Gastroesophageal sphincter (tissue), 3 donors: ENCODE data around the gene PGAM1.

Experiments used
- POLR2A ChIP-seq, 2 donors: fragments of 450-650 bp; IDR thresholded peaks; one replicate each; pipeline ENCODE4 v1.6.1; 2017; ENCODE audit warnings: antibody characterized with exemption in 2 of 2, mild to moderate bottlenecking in 2 of 2, moderate library complexity in 1 of 2
- POLR2AphosphoS5 ChIP-seq: sonication (generic); formaldehyde crosslinking; IDR thresholded peaks from one replicate; pipeline ENCODE4 v1.6.1; 2017; ENCODE audit warnings: antibody characterized with exemption
- TF ChIP-seq, protein P1 (sequence below), 4 experiments: fragments of 200-600 bp in 2 of 4; fragments of 450-650 bp in 2 of 4; sonication (generic) in 1 of 4; IDR thresholded peaks; one replicate each; pipeline ENCODE4 v1.5.1; 2017 to 2019; ENCODE audit warnings: antibody characterized with exemption in 4 of 4, mild to moderate bottlenecking in 2 of 4, moderate library complexity in 2 of 4

DNA sequence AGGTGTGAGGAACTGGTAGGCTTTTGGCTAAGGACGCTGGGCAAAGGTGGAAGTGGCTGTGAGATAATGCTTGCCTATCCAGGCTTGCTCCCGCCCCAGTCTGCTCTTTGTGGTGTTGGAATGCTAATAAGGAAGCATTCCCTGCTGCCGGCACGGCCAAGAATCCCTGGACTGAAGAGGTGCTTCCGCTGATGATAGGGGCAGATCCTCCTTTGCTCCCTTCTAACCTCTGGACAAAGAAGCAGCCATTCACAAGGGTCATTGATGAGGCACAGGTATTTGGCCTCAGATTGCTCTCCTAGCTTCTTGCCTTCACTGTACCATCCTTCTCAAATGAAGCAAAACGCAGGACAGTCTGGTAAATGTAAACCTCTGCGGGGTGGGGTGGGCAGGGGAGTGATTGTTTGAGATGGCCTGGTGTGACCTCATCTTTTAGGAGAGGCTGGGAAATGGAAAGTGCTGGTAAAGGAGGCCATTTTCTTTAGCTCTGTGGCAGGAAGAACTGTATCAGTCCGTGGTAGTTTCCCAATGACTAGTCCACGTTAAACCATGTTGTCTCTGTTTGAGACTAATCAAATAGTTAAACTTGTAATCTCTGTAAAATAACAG, 1.7 kb downstream of the PGAM1 start:
- TF ChIP-seq, protein P1, sequence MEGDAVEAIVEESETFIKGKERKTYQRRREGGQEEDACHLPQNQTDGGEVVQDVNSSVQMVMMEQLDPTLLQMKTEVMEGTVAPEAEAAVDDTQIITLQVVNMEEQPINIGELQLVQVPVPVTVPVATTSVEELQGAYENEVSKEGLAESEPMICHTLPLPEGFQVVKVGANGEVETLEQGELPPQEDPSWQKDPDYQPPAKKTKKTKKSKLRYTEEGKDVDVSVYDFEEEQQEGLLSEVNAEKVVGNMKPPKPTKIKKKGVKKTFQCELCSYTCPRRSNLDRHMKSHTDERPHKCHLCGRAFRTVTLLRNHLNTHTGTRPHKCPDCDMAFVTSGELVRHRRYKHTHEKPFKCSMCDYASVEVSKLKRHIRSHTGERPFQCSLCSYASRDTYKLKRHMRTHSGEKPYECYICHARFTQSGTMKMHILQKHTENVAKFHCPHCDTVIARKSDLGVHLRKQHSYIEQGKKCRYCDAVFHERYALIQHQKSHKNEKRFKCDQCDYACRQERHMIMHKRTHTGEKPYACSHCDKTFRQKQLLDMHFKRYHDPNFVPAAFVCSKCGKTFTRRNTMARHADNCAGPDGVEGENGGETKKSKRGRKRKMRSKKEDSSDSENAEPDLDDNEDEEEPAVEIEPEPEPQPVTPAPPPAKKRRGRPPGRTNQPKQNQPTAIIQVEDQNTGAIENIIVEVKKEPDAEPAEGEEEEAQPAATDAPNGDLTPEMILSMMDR (IDR thresholded peaks at IDR 0.05) = no peak
- no peak for TF ChIP-seq POLR2AphosphoS5
- TF ChIP-seq POLR2A (IDR thresholded peaks at IDR 0.05) = no peak
